Measurements from ENCODE around the gene ATOH7. TPM values are rescaled to one million over a fixed set of nuclear protein-coding genes. Genes with fewer than 3 reads are reported as not detected.
"Not testable (repeated sequence)": the region's sequence is repeated elsewhere in the genome, so short reads cannot be mapped to it uniquely, and the experiment has no call there.

ATOH7 gene
- total RNA-seq, 1 experiment from 2014 or later: not detected

GRCh38 chr10:68247931-68248330 lies 16.0 kb upstream of the ATOH7 start (continued):
- TF ChIP-seq REST (IDR thresholded peaks at IDR 0.05; ENCODE audit: low read depth) (no peak), MAX (IDR thresholded peaks at IDR 0.05) (no peak), RAD21 (IDR thresholded peaks at IDR 0.05; ENCODE audit: low read depth) (no peak), CTCF (IDR thresholded peaks at IDR 0.05 in 2 of 3, conservative IDR thresholded peaks at IDR 0.05 in 1 of 3; ENCODE audit: borderline replicate concordance in 1 of 3, insufficient read depth in 1 of 3, low read depth in 2 of 3, low read length in 2 of 3) (no peak)

GRCh38 chr10:68246397-68246796 lies 14.5 kb upstream of the ATOH7 start:
- H3K27ac ChIP-seq (ENCODE audit: low read depth, low read length); H3K27me3 ChIP-seq (ENCODE audit: insufficient read depth, low read length); POLR2A ChIA-PET; BruUV-seq (replicated peaks); H3K4me1 ChIP-seq (ENCODE audit: control insufficient read depth in 1 of 2, insufficient read depth in 2 of 2, low read length in 2 of 2); H3K79me2 ChIP-seq (ENCODE audit: insufficient read depth, low read length); H4K20me1 ChIP-seq (ENCODE audit: insufficient read depth); H3K4me2 ChIP-seq (ENCODE audit: low read length); ATAC-seq; CTCF ChIA-PET; H2AFZ ChIP-seq (ENCODE audit: low read depth, low read length, poor library complexity, severe bottlenecking); H3K36me3 ChIP-seq (ENCODE audit: control insufficient read depth in 1 of 2, insufficient read depth in 2 of 2, low read length in 2 of 2); DNase-seq (ENCODE audit: low read depth, low spot score); H3K9me3 ChIP-seq (ENCODE audit: control insufficient read depth in 1 of 2, insufficient read depth in 1 of 2, low read depth in 1 of 2, low read length in 2 of 2); H3K9me2 ChIP-seq (ENCODE audit: insufficient read depth); intact Hi-C loops (cut with micrococcal nuclease); H3K9ac ChIP-seq (ENCODE audit: low read length); RAD21 ChIA-PET (ENCODE audit: low non-redundant PET in 1 of 2, low total read pairs in 2 of 2, uncharacterized antibody in 2 of 2, unreplicated experiment in 2 of 2); H3K4me3 ChIP-seq (replicated peaks in 1 of 2; ENCODE audit: low read depth in 1 of 2, low read length in 2 of 2): not testable (repeated sequence)
